GM19395 (cell line): ENCODE results near the gene CYTH4.

Experiments used
- ATAC-seq: cut with Tn5 transposase; IDR thresholded peaks from one replicate; pipeline ENCODE4 v1.9.1; 2021; ENCODE audit warnings: mild to moderate bottlenecking, moderate library complexity; ENCODE audit not compliant: unreplicated experiment

CYTH4 gene

DNA sequence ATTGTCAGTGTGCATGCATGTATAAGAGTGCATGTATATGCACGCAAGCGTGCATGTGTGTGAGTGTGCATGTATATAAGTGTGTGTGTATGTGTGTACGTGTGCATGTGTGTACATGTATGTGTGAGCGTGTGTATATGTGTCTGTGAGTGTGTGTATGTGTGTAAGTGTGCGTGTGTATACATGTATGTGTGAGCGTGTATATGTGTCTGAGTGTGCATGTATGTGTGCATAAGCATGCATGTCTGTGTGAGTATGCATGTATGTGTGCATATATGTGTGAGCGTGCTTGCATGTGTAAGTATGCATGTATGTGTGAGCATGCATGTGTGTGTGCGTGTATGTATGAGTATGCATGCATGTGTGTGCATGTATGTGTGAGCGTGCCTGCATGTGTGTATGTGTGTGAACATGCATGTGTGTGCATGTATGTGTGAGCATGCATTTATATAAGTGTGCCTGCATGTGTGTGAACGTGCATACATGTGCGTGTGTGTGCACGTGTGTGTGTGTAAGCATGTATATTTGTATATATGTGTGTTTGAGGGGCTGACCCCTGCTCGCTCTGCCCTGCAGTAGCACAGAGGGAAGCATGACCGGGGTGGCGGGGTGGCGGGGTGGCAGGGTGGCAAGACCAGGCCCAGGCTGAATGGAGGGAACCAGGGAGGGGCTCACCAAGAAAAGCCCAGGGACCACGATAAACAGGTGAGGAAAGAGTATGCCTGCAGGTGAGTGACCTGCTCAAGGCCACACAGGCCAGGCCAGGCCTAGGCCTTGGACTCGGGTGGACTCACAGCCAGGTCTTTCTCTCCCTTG, 26.3 kb downstream of the CYTH4 start:
- ATAC-seq, result no peak

DNA sequence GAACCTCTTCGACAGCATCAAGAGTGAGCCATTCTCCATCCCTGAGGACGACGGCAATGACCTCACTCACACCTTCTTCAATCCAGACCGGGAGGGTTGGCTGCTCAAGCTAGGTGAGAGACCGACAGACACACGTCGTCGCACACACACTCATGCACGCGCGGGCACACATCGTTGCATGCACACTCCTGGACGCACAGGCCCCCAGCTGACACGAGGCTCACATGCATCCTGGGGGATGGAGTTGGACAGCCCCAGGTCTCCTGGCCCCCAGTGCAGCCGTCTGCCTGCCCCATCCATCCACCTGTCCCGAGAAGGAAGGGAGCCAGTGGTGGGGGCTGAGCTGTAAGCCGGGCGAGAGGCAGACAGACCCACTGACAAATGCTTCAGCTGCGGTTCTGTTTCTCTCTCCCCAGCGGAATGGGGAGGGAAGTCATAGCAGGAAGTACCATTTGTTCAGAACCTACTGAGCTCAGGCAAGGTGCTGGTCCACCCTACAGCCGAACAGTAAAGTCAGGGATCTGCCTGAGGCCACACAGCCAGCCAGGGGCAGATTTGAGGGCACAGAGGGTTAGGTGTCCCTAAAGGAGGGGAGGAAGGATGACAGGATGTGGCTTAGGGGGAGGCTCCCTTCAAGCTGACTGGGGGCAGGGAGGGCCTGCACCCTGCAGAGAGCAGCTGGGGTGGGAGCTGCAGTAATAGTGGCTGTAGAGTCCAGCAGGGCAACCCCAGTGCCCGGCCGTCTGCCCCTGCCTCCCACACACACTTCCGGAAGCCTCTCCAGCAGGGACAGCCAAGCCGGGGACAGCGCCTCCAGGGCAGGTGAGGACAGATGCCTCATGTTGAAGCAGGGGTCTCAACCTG, 27.1 kb downstream of the CYTH4 start:
- ATAC-seq, result no peak

DNA sequence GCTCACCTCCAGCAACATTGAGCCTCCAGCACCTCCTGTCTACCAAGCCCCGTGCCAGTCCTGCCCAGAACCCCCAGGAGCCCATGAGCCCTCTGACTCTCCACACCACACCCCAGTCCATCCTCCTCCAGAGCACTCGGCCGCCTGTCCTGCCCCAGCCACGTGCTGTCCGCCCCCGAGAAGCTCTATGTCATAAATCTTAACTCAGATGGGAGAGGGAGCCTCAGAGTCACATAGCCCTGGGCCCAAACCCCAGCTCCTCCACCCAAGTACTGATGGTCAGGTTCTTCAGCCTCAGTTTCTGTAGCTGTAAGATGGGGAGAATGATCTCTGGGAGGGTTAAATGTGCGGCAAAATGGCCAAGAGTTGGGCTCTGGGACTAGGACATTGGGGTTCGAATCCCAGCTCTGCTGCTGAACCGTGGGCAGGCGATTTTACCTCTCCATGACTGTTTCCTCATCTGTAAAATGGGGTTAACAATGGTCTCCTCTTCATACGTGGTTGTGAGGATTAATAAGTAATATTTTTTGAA, 27.8 kb downstream of the CYTH4 start:
- ATAC-seq, result no peak

DNA sequence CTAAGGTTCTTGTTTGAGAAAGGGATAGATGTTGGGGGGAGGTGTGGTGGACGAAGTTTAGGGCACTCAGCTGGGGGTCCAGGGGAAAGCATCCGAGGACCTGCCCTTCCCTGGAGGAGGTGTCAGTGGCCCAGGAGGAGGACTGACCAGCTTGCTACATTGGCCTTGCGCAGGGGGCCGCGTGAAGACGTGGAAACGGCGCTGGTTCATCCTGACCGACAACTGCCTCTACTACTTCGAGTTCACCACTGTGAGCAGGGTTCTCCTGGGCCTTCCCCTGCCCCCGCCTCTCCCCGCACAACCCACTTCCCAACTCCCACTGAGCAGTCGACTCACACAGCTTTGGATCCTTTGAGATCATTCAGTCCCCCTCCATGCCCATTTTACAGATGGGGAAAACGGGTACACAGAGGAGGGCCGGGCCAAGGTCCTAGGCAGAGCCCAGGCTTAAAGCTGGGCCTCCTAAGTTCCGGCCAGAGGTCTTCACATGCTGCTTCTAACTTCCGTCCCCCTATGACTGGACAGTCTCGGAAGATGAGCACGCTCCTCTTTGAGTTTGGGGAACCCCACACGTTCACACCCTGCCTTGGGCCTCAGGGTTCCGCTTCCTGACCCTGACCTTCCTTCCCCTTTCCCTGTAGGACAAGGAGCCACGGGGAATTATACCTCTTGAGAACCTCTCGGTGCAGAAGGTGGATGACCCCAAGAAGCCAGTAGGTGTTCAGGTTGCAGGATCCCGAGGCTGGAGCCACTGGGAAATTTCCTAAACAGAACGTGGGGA, 28.7 kb downstream of the CYTH4 start:
- ATAC-seq, result no peak

DNA sequence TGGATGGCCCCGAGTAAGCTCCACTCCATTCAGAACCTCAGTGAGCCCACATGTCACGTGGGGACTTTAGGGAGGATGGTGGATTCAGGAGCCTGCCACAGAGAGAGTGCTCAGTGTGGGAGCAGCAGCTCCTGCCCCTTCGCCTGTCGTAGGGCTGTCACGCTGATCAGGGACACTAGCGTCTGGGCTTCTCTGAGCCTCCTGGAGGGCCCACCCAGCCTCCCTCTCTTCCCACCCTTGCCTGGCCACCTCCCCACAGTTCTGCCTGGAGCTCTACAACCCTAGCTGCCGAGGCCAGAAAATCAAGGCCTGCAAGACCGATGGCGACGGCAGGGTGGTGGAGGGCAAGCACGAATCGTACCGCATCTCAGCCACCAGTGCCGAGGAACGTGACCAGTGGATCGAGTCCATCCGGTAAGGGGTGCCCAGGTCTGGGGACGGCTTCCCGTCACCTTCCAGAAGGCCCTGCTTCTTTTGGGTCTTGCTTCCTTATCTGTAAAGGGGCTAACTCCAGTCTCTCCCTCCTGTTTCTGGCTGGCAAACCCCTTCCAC, 29.5 kb downstream of the CYTH4 start:
- no peak for ATAC-seq

DNA sequence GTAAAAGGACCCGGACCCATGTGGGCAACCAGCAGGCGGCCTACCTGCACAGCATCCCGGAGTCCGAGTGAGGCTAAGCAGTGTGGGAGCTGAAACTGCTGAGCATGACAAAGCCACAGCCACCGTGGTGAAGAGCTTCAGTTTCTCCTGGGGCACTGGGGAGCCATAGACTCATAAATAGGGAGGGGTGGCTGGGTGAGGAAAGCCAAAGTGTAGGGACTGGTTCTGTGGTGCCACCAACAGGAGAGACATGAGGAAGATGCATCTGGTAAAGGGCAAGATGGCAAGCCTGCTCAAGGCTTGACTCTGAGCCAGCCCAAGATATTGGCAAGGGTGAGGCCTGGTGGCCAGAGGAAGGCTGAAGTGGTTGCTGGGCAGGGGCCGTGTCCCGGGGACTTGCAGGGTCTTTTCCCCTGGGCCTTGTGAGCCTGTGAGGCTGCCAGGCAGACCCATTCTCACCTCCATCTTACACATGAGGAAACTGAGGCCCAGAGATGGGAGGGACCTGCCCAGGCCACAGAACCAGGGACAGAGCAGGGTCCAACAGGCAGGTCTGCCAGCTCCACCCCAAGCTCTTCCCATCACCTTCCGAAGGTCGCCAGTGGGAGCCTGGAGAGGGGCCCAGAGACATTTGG, 30.4 kb downstream of the CYTH4 start:
- no peak for ATAC-seq

DNA sequence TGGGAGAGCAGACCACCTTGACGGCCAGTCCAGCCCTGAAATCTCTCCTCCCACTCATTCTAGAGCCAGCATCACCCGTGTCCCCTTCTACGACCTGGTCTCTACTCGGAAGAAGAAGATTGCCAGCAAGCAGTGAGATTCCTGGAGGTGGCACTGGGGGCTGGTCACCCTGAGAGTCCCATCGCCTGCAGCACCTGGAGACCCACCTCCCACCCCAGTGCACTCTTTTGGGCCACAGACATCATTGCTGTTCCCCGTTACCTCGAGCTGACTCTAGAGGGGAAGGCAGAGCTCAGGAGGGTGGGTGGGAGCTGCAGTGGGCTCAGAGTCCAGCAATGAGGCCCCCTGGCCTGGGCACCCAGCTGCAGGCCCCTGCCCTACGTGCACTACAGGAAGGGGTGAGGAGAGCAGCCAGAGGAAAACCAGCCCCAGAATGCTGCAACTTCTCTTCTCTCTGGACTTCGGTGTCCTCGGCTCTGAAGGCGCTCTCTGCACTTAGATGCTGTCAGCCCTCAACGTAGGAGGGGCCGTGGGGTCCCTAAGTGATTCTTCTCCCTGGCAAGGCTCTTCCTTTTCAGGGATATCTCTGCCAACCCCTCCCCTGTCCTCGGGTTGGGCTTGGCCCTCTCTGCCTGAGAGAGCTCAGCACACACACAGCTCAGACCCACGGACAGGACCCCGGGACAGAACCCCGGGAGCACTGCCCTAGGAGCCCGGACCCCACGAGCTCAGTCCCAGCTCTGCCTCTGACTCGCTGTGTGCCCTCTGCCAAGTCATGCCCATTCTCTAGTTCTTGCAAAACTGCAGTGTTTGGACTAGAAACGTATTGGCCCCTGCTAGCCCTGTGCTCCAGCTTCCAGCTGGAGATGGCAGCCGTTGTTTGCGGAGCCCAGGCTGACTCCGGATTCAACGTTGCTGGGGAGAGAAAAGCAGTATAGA, 31.3 kb downstream of the CYTH4 start:
- no peak for ATAC-seq

DNA sequence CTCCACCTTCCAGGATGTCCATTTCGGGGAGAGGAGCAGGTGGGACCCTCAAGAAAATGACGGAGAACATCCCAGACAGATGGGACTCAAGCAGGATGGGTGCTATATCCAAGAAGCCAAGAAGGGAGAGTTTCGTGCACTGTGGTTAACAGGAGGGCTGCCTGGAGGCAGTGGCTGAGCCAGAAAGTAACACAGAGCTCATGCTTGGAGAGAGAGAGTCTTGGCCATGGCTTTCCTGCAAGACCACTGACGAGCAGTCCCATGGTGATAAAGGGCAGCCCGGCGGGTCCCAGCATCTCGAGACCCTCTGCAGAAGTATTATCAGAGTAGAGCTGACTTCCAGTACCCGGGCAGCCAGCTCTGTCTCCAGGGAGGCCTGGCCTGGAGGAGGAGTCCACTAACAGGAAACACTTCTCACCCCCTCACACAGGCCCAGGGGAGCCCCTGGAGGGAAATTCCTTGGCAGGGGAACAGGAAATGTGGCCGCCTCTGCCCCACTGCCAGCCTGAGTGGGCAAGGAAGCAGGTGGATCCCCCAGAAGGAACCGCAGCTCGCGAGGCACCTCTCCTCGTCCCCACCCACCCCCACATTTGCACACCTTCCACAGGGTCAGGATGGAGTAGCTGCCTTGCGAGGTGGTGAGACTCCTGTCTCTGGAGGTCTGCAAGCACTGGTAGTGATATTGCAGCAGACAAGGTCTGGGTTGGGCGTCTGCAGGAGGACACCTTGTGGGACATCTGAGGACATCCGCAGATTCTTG, 32.2 kb downstream of the CYTH4 start:
- no peak for ATAC-seq

DNA sequence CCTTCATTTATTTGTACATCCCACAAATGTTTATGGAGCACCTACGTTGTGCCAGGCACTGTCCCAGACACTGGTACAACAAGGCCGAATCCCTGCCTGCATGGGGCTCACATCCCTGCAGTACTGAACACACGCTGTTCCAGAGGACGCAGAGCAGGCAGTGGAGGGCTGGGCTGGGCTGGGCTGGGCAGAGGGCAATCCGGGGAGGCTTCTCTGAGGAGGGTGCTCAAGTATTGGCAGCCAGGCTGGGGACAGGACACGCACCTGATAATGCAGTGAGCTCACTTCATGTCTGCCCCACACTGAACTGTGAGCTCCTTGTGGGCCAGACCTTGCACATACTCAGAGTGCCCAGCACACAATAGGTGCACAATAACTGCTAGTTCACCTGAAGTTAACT, 34.1 kb downstream of the CYTH4 start:
- ATAC-seq, result no peak

DNA sequence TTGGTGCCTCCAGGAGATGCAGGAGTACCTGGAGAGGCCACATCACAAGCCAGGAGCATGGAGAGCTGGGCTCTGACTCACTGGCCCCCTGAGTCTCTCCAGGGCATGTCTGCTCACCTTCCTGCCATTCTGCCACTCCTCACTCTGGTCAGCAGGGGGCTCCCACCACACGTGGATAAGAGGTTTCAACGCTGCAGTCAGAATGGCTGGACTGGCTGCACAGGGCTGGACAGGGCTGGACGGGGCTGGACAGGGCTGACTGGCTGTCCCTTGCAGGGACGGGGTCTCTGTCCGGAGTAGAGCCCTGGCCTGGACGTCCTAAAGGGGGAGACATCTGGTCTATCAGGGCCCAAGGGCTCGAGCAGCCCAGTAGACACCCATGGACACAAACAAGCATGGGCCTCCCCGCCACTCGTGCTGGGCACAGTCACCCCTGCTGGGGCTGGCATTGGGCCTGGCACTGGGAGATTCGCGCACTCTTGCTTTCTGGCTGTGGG, 34.6 kb downstream of the CYTH4 start:
- no peak for ATAC-seq

DNA sequence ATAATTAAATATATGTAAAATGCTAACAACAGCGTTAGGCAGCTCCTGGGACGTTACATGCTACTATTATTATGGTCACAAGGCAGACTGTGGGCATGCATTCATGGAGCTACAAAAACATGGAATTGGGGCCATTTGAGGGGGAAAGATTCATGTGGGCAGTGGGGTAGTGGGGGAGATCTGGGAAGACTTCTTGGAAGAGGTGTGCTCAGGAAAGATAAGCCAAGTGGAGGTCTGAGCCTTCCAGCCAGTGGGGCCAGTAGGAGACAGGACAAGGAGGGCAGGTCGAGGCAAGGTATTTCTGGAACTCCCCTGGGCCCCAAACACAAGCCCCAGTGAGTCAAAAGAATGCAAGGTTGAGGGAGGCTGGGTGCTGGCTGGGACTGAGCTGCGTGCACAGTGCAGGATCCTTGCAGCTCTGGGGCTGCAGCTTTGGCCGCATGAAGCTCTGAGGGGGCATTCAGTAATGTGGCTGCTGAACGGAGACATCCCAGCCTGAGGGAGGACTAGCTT, 35.4 kb downstream of the CYTH4 start:
- ATAC-seq, result no peak

DNA sequence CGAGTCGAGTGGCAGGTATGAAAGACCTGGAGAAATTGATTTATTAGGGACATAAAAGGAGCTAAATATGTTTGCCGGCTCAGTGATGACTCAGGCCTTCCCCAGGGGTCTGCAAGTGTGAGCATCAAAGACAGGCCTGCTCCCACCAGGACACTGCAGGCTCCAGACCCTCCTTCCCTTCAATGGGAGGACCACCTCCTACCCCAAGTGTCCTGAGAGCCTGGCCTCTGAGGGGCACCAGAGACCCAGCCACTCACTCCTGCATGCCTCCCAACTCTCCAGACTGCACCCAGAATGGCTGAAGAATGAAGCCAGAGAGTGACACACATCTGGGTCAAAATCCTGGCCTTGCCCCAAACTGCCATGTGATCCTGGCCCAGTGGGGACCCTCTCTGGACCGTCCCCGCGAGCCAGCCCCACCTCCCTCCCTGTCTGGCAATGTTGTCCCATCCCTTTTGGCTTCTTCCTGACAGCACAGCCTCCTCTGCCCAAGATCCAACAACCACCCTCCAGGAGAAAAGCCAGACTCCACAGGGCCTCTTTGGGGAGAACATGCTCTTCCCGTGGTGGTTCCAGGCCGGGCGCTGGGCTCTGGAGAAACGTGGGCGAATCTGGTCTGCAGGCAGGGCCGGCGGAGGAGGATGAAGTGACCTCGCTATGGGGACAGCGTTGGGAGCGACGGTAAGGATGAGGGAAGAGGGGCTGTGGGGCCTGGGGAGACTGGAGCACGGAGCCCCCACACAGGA, 36.2 kb downstream of the CYTH4 start:
- ATAC-seq, result no peak

DNA sequence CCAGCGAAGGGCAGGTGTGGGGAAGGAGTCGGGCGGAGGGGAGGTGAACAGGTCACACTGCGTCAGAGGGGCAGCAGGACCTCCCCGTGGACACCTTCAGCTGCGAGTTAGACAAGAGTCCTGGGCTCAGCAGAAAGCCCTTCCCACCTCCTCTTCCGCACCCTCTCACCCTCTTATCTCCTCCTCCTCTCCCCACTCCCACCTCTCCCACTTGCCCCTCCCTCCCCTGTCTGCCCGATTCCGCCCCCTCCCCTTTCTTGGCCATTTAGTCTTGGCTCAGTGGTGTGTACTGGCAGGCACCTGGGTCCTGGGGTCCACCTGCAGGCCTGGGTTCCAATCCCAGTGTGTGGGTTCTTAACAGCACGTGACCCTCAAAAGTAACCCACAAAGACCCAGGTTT, 37.2 kb downstream of the CYTH4 start:
- ATAC-seq, result no peak

DNA sequence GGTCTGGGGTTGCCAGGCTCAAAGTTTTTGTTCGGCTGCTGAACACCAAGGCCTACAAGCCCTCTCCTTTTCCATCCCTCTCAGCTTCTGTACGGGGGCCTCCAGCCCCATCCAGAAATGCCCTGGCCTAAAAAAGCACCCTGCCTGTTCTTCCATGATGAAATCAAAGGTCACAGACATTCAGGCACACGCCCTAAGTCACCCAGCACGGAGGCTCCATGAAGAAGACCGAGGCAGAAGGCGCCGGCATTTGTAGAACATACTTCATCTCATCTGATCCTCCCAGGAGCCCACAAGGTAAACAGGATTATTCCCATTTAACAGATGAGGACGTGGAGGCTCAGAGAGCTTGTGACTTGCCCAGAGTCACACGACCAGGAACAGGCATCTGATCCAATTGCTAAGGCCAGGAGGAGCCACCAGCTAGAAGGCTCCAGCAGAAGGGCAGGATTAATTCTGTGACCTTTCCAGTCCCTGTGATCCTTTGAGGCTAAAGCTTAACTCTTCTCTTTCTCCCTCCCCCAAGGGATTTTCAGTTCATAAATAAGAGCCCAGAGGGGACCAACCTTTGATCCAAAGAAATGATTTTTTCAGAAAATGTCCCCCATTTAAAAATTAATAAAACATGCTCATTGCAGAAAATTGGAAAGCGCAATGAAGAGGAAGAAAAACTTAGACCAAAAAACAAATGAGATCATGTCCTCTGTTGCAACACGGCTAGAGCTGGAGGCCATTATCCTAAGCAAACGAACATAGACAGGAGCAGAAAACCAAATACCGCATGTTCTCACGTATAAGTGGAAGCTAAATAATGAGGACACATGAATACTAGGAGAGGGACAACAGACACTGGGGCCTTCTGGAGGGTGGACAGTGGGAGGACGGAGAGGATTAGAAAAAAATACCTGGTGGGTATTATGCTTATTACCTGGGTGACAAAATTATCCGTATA, 38.7 kb downstream of the CYTH4 start:
- no peak for ATAC-seq

DNA sequence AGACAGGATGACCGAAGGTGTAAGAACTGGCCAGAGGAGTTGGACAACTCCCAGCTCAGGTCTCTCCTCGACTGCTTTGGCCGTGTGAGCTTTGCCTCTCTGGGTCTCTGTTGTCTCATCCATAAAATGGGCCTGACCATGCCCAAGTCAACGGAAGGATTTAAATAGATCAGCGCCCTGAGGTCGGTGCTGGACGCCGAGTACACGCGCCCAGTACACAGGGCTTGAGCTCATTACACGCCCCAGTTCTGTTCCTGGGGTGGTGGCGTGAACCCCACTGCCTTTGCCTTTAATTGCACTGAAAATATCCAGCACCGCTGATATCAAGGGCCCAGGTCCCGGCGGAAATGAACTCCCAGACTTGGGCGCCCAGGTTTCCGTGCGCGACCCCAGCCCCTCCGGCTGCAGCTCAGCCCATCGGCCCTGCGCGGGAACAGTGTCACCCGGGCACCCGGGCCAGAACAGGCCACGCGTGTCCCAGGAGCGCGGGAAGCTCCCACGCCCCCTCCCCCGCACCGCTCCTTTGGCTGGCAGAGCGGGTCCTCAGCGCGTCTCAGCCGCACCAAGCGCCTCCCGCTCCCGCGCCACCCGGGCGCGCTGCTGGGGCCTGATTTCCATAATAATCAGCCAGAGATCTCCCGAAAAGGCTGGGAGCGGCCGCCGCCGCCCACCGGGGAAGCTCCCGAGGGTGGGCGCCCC, 42.2 kb downstream of the CYTH4 start:
- no peak for ATAC-seq

DNA sequence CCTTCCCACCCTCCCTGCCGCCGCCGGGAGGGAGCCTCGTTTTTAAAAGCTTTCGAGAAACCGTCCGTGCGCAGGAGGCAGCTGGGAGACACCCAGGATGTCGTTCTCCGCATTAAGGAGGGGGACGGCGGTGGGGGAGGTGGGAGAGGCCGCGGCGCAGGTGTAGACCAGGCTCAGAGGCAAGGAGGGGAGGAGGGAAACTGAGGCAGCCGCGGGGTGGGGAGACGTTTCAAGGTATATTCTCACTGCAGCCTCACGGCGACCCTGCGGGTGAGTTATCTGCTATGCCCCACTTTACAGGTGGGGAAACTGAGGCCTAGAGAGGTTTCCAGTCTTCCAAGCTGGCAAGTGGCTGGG, 42.7 kb downstream of the CYTH4 start:
- ATAC-seq, result no peak
